ENCODE measurements around the gene LARGE1. TPM values are rescaled to one million over a fixed set of nuclear protein-coding genes. Genes with fewer than 3 reads are reported as not detected.

LARGE1 gene
- total RNA-seq, 1 donor from 2014 or later = 35.7 TPM

- no peak for TF ChIP-seq CTCF (IDR thresholded peaks at IDR 0.05; ENCODE audit: unreplicated experiment)
- Mint-ChIP-seq H3K36me3 (peaks cover 2% of the 10 kb centered on the region), H3K27ac (no peak overlapping the region), H3K4me3 (no peak overlapping the region), H3K4me1 (peaks cover 7% of the 10 kb centered on the region), H3K9me3 (peaks cover 11% of the 10 kb centered on the region), H3K27me3 (ENCODE audit: low read depth) (no peaks in the 10 kb centered on the region)
- DNase-seq (ENCODE audit: low spot score in 2 of 2, unreplicated experiment in 2 of 2) = no peak
These were observed 102.7 kb downstream of the LARGE1 start for GRCh38 chr22:33817512-33818127.

GRCh38 chr22:33812360-33812977 is 107.8 kb downstream of the LARGE1 start:
- no peak for DNase-seq (ENCODE audit: low spot score in 2 of 2, unreplicated experiment in 2 of 2)
- peaks cover 2% of the 10 kb centered on the region for H3K36me3 Mint-ChIP-seq
- peaks cover 26% of the 10 kb centered on the region for H3K4me1 Mint-ChIP-seq
- H3K9me3 Mint-ChIP-seq = peaks cover 11% of the 10 kb centered on the region
- no peaks in the 10 kb centered on the region for H3K27me3 Mint-ChIP-seq (ENCODE audit: low read depth)
- peak overlapping the region; percentile 44 for H3K27ac Mint-ChIP-seq
- H3K4me3 Mint-ChIP-seq = no peak overlapping the region
- TF ChIP-seq CTCF (IDR thresholded peaks at IDR 0.05; ENCODE audit: unreplicated experiment) = no peak

GRCh38 chr22:33811686-33812085 is 108.6 kb downstream of the LARGE1 start:
- Mint-ChIP-seq H3K36me3 (peaks cover 2% of the 10 kb centered on the region), H3K4me3 (no peak overlapping the region), H3K4me1 (peaks cover 26% of the 10 kb centered on the region), H3K27ac (peak overlapping the region; percentile 70), H3K27me3 (ENCODE audit: low read depth) (no peaks in the 10 kb centered on the region), H3K9me3 (peaks cover 8% of the 10 kb centered on the region)
- TF ChIP-seq CTCF (IDR thresholded peaks at IDR 0.05; ENCODE audit: unreplicated experiment) = no peak
- peak in 1 of 2 experiments; percentile 46 for DNase-seq (ENCODE audit: low spot score in 2 of 2, unreplicated experiment in 2 of 2)

GRCh38 chr22:33811208-33811607 is 109.1 kb downstream of the LARGE1 start:
- Mint-ChIP-seq H3K36me3 (peaks cover 2% of the 10 kb centered on the region), H3K4me3 (no peak overlapping the region), H3K4me1 (peaks cover 26% of the 10 kb centered on the region), H3K27me3 (ENCODE audit: low read depth) (no peaks in the 10 kb centered on the region), H3K27ac (peak overlapping the region; percentile 70), H3K9me3 (peaks cover 4% of the 10 kb centered on the region)
- TF ChIP-seq CTCF (IDR thresholded peaks at IDR 0.05; ENCODE audit: unreplicated experiment) = no peak
- DNase-seq (ENCODE audit: low spot score in 2 of 2, unreplicated experiment in 2 of 2) = no peak

GRCh38 chr22:33807470-33807869 is 112.8 kb downstream of the LARGE1 start:
- Mint-ChIP-seq H3K4me1 (peaks cover 17% of the 10 kb centered on the region), H3K27me3 (ENCODE audit: low read depth) (no peaks in the 10 kb centered on the region), H3K4me3 (no peak overlapping the region), H3K27ac (no peak overlapping the region), H3K9me3 (peaks cover 6% of the 10 kb centered on the region), H3K36me3 (no peaks in the 10 kb centered on the region)
- DNase-seq (ENCODE audit: low spot score in 2 of 2, unreplicated experiment in 2 of 2) = no peak
- no peak for TF ChIP-seq CTCF (IDR thresholded peaks at IDR 0.05; ENCODE audit: unreplicated experiment)

All from mesothelial cell of epicardium (in vitro differentiated cells).